Fibroblast of gingiva (primary cell): ENCODE results near the gene PLEKHG1.

Source experiments
- DNase-seq: peaks from one replicate; pipeline ENCODE4 v3.0.0-alpha.2; 2011; ENCODE audit warnings: low read depth

PLEKHG1 gene

GRCh38 chr6:150589852-150590251 is 9.8 kb upstream of the PLEKHG1 start:
- DNase-seq: no peak

GRCh38 chr6:150590446-150590845 is 9.2 kb upstream of the PLEKHG1 start:
- no peak for DNase-seq

GRCh38 chr6:150592377-150592995 is 7.2 kb upstream of the PLEKHG1 start:
- DNase-seq: no peak

- no peak for DNase-seq
Measured at GRCh38 chr6:150593119-150593518, 6.6 kb upstream of the PLEKHG1 start.

GRCh38 chr6:150596439-150596838 is 3.2 kb upstream of the PLEKHG1 start:
- DNase-seq: no peak

- no peak for DNase-seq
Measured at GRCh38 chr6:150598401-150598800, 1.3 kb upstream of the PLEKHG1 start.

- no peak for DNase-seq
Measured at GRCh38 chr6:150598858-150599198, 857 bp upstream of the PLEKHG1 start.

GRCh38 chr6:150600010-150600300 is 270 bp downstream of the PLEKHG1 start:
- DNase-seq: no peak

- peak; percentile 23 for DNase-seq
Measured at GRCh38 chr6:150600301-150601017, 774 bp downstream of the PLEKHG1 start.

GRCh38 chr6:150601439-150601838 is 1.8 kb downstream of the PLEKHG1 start:
- DNase-seq: no peak

- no peak for DNase-seq
Measured at GRCh38 chr6:150603176-150603575, 3.5 kb downstream of the PLEKHG1 start.

- no peak for DNase-seq
Measured at GRCh38 chr6:150604467-150604866, 4.8 kb downstream of the PLEKHG1 start.

GRCh38 chr6:150605333-150605732 is 5.6 kb downstream of the PLEKHG1 start:
- DNase-seq: no peak

GRCh38 chr6:150606168-150606591 is 6.5 kb downstream of the PLEKHG1 start:
- DNase-seq: no peak

GRCh38 chr6:150606647-150607328 is 7.1 kb downstream of the PLEKHG1 start:
- no peak for DNase-seq

- DNase-seq: no peak
Measured at GRCh38 chr6:150607329-150607650, 7.6 kb downstream of the PLEKHG1 start.

GRCh38 chr6:150610584-150610983 is 10.9 kb downstream of the PLEKHG1 start:
- DNase-seq: no peak

GRCh38 chr6:150613269-150613668 is 13.6 kb downstream of the PLEKHG1 start:
- no peak for DNase-seq

- DNase-seq: no peak
Measured at GRCh38 chr6:150615967-150616366, 16.3 kb downstream of the PLEKHG1 start.

- no peak for DNase-seq
Measured at GRCh38 chr6:150616586-150616985, 16.9 kb downstream of the PLEKHG1 start.

GRCh38 chr6:150617062-150617461 is 17.4 kb downstream of the PLEKHG1 start:
- DNase-seq: no peak

- DNase-seq: no peak
Measured at GRCh38 chr6:150617496-150618460, 18.1 kb downstream of the PLEKHG1 start.

GRCh38 chr6:150619275-150619674 is 19.6 kb downstream of the PLEKHG1 start:
- DNase-seq: no peak
